Uterus (tissue), 2 donors: Measurements from ENCODE around the gene DNAJB12.

Experiments
- CTCF ChIP-seq, 4 experiments: fragments of 200-600 bp in 2 of 4; fragments of 450-650 bp in 2 of 4; sonication (generic) in 2 of 4; IDR thresholded peaks; one replicate each; pipeline ENCODE4 v1.5.1; 2016 to 2019; ENCODE audit warnings: antibody characterized with exemption in 4 of 4, mild to moderate bottlenecking in 2 of 4, moderate library complexity in 1 of 4
- POLR2A ChIP-seq, 2 donors: fragments of 450-650 bp; IDR thresholded peaks; one replicate each; pipeline ENCODE4 v1.6.1; 2016; ENCODE audit warnings: antibody characterized with exemption in 2 of 2, mild to moderate bottlenecking in 1 of 2, moderate library complexity in 1 of 2

- TF ChIP-seq POLR2A (IDR thresholded peaks at IDR 0.05) (peak in 1 of 2 donors; percentile 5), CTCF (IDR thresholded peaks at IDR 0.05) (no peak)
Measured at GRCh38 chr10:72336259-72337038, 18.3 kb downstream of the DNAJB12 start.
